Smooth muscle cell of bladder (primary cell): ENCODE data around the gene MAP3K7CL. TPM values are rescaled to one million over a fixed set of nuclear protein-coding genes. Genes with fewer than 3 reads are reported as not detected.

Experiments
- total RNA-seq: library from RNA; depleted of rRNA; stranded (reverse); fragments of >200 nt; gene quantifications from 2 replicates; pipeline ENCODE4 v1.2.3, GENCODE V29; 2014

The MAP3K7CL gene, protein sequence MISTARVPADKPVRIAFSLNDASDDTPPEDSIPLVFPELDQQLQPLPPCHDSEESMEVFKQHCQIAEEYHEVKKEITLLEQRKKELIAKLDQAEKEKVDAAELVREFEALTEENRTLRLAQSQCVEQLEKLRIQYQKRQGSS
- 3.1 and 3.7 TPM in 2 replicates for total RNA-seq

DNA sequence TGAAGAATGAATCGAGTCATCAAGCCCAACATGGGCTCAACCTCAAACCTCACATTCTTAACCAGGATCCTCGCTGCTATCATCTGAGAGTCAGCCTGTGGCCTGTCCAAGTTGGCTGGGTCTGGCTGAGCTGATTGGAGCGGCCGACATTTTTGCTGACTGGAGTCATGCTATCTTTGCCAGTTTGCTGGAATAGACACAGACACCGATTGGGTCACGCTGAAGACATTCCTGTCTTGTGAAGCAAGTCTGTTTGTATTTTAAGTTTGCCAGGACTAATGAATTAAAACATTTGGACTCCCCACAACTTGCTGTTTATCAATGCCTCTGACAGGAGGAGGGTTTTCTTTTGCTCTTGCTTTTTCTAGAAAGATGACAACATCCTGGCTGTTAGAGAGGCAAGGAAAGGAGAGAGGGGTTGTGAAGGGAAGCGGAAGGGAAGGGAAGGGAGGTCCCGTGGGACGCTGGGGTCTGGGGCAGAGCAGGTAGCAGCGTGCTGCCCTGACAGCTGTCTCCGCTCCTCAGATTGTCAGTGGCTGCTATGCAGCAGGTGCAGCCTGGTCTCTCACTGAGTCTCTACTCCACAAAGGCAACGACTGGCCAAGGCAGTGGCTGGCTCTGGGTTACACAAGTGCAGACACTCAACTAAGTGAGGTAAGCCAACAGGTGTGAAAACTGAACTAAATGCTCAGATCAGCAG is at the start of gene MAP3K7CL:
TSS of gene MAP3K7CL (plus strand) at position 375 of the 700 bp plus-strand sequence. CDS start 2,701 bp downstream, outside the sequence.

Other genes starting within 250 kb of the MAP3K7CL start
- 21.5 and 22.3 TPM in 2 replicates for gene LTN1, start 137.8 kb upstream of the MAP3K7CL start, total RNA-seq
- 15.4 and 19.9 TPM in 2 replicates for gene RWDD2B, start 111.3 kb upstream of the MAP3K7CL start, total RNA-seq
- 37.6 and 38.4 TPM in 2 replicates for gene USP16, start 106.0 kb upstream of the MAP3K7CL start, total RNA-seq
- gene CCT8, start 57.0 kb upstream of the MAP3K7CL start, total RNA-seq: 223 and 234 TPM in 2 replicates
- gene BACH1, start 168.3 kb downstream of the MAP3K7CL start, total RNA-seq: 73.7 and 82.4 TPM in 2 replicates